ENCODE measurements around the gene HOXB9.

HOXB9 gene

GRCh38 chr17:48611213-48611612 is 14.9 kb downstream of the HOXB9 start:
- no peaks in the 10 kb centered on the region for H3K27me3 ChIP-seq (ENCODE audit: insufficient read depth, low read length)
- no peaks in the 10 kb centered on the region for H4K20me1 ChIP-seq (ENCODE audit: insufficient read depth, low read length)

GRCh38 chr17:48610282-48611211 is 15.6 kb downstream of the HOXB9 start, which contains the start of gene HOXB7:
Gene HOXB7, minus strand, starts transcription at chr17:48611017. Its CDS starts 99 bp downstream, at chr17:48610918.
- no peak within 1 kb of the TSS for H3K27ac ChIP-seq (ENCODE audit: low read depth, low read length, poor library complexity, severe bottlenecking)

More at GRCh38 chr17:48611213-48611612, 14.9 kb downstream of the HOXB9 start:
- Histone ChIP-seq H3K4me3 (ENCODE audit: low read depth, low read length, poor library complexity, severe bottlenecking) (peak overlapping the region; percentile 63), H3K36me3 (ENCODE audit: insufficient read depth, low read length) (no peaks in the 10 kb centered on the region), H3K9me3 (ENCODE audit: low read length) (no peaks in the 10 kb centered on the region), H3K9ac (ENCODE audit: low read length) (peak overlapping the region; percentile 68; the same call in 1 of the 2 replicates), H3K4me2 (ENCODE audit: low read length) (peak overlapping the region; percentile 72), H3K79me2 (ENCODE audit: insufficient read depth, low read length) (no peaks in the 10 kb centered on the region), H2AFZ (ENCODE audit: low read length) (no peak overlapping the region), H3K27ac (ENCODE audit: low read depth, low read length, poor library complexity, severe bottlenecking) (no peak overlapping the region), H3K9me2 (ENCODE audit: low read depth, low read length) (no peaks in the 10 kb centered on the region), H3K4me1 (ENCODE audit: insufficient read depth, low read length, severe bottlenecking) (peaks cover 3% of the 10 kb centered on the region), H3F3A (ENCODE audit: insufficient read depth, low read length) (no peaks in the 10 kb centered on the region)
- TF ChIP-seq CTCF (IDR thresholded peaks at IDR 0.05; ENCODE audit: low read length) (no peak), EZH2 (IDR thresholded peaks at IDR 0.05; ENCODE audit: borderline replicate concordance, low read length) (no peak)

GRCh38 chr17:48609759-48610281 is 16.3 kb downstream of the HOXB9 start:
- no peaks in the 10 kb centered on the region for H3K79me2 ChIP-seq (ENCODE audit: insufficient read depth, low read length)
- no peaks in the 10 kb centered on the region for H3K27me3 ChIP-seq (ENCODE audit: insufficient read depth, low read length)
- H3K9me2 ChIP-seq (ENCODE audit: low read depth, low read length) = no peaks in the 10 kb centered on the region
- H3K36me3 ChIP-seq (ENCODE audit: insufficient read depth, low read length) = no peaks in the 10 kb centered on the region
- TF ChIP-seq CTCF (IDR thresholded peaks at IDR 0.05; ENCODE audit: low read length) = no peak
- no peak for TF ChIP-seq EZH2 (IDR thresholded peaks at IDR 0.05; ENCODE audit: borderline replicate concordance, low read length)
- no peaks in the 10 kb centered on the region for H3F3A ChIP-seq (ENCODE audit: insufficient read depth, low read length)
- H2AFZ ChIP-seq (ENCODE audit: low read length) = no peak overlapping the region
- peak overlapping the region; percentile 63 for H3K4me3 ChIP-seq (ENCODE audit: low read depth, low read length, poor library complexity, severe bottlenecking)
- H3K4me2 ChIP-seq (ENCODE audit: low read length) = peak overlapping the region; percentile 72
- H4K20me1 ChIP-seq (ENCODE audit: insufficient read depth, low read length) = no peaks in the 10 kb centered on the region
- no peak overlapping the region for H3K27ac ChIP-seq (ENCODE audit: low read depth, low read length, poor library complexity, severe bottlenecking)
- no peaks in the 10 kb centered on the region for H3K9me3 ChIP-seq (ENCODE audit: low read length)
- peaks cover 3% of the 10 kb centered on the region for H3K4me1 ChIP-seq (ENCODE audit: insufficient read depth, low read length, severe bottlenecking)
- peak overlapping the region; percentile 68 for H3K9ac ChIP-seq (ENCODE audit: low read length)

More at GRCh38 chr17:48610282-48611211, 15.6 kb downstream of the HOXB9 start, which contains the start of gene HOXB7:
- TF ChIP-seq CTCF (IDR thresholded peaks at IDR 0.05; ENCODE audit: low read length) (no peak), EZH2 (IDR thresholded peaks at IDR 0.05; ENCODE audit: borderline replicate concordance, low read length) (no peak)
- no peaks in the 10 kb centered on the region for H3K36me3 ChIP-seq (ENCODE audit: insufficient read depth, low read length)
- peaks cover 3% of the 10 kb centered on the region for H3K4me1 ChIP-seq (ENCODE audit: insufficient read depth, low read length, severe bottlenecking)
- H3F3A ChIP-seq (ENCODE audit: insufficient read depth, low read length) = no peaks in the 10 kb centered on the region
- no peaks in the 10 kb centered on the region for H3K27me3 ChIP-seq (ENCODE audit: insufficient read depth, low read length)
- peak within 1 kb of the TSS; percentile 68 for H3K9ac ChIP-seq (ENCODE audit: low read length)
- no peaks in the 10 kb centered on the region for H4K20me1 ChIP-seq (ENCODE audit: insufficient read depth, low read length)
- H3K79me2 ChIP-seq (ENCODE audit: insufficient read depth, low read length) = no peaks in the 10 kb centered on the region
- H3K4me3 ChIP-seq (ENCODE audit: low read depth, low read length, poor library complexity, severe bottlenecking) = peak within 1 kb of the TSS; percentile 63
- H2AFZ ChIP-seq (ENCODE audit: low read length) = peak within 1 kb of the TSS; percentile 71; the same call in 1 of the 2 replicates
- H3K9me3 ChIP-seq (ENCODE audit: low read length) = no peaks in the 10 kb centered on the region
- H3K4me2 ChIP-seq (ENCODE audit: low read length) = peak within 1 kb of the TSS; percentile 72
- no peaks in the 10 kb centered on the region for H3K9me2 ChIP-seq (ENCODE audit: low read depth, low read length)

Data from OCI-LY1 (cell line).